Uterus (tissue), 2 donors: Measurements from ENCODE around the gene ANXA11.

ENCODE experiments used
- CTCF ChIP-seq, 4 experiments: fragments of 200-600 bp in 2 of 4; fragments of 450-650 bp in 2 of 4; sonication (generic) in 2 of 4; IDR thresholded peaks; one replicate each; pipeline ENCODE4 v1.5.1; 2016 to 2019; ENCODE audit warnings: antibody characterized with exemption in 4 of 4, mild to moderate bottlenecking in 2 of 4, moderate library complexity in 1 of 4
- POLR2A ChIP-seq, 2 donors: fragments of 450-650 bp; IDR thresholded peaks; one replicate each; pipeline ENCODE4 v1.6.1; 2016; ENCODE audit warnings: antibody characterized with exemption in 2 of 2, mild to moderate bottlenecking in 1 of 2, moderate library complexity in 1 of 2

- TF ChIP-seq CTCF (IDR thresholded peaks at IDR 0.05) = no peak
- TF ChIP-seq POLR2A (IDR thresholded peaks at IDR 0.05) = no peak
These were observed 96.6 kb downstream of the ANXA11 start for GRCh38 chr10:80108576-80109239.
